Adrenal gland (tissue), 12 donors: ENCODE results near the gene NAMPT. TPM values are rescaled to one million over a fixed set of nuclear protein-coding genes. Genes with fewer than 3 reads are reported as not detected.
"Not testable (repeated sequence)": the region's sequence is repeated elsewhere in the genome, so short reads cannot be mapped to it uniquely, and the experiment has no call there.

Source experiments
- DNase-seq, 7 donors: peaks; one replicate each; pipeline ENCODE4 v3.0.0-alpha.2; 2019 to 2020
- H3K27ac ChIP-seq, 5 donors: fragments of 200-600 bp; sonication (generic) in 4 of 5; 1 replicate in 3 of 5; 2 replicates in 2 of 5; pipeline versions ENCODE4 v1.5.1 to v1.8.0; 2016 to 2020; ENCODE audit warnings: mild to moderate bottlenecking in 1 of 5
- H3K27me3 ChIP-seq: fragments of 200-600 bp; 2 replicates; pipeline ENCODE4 v1.8.0; 2021
- H3K36me3 ChIP-seq, 2 donors: fragments of 200-600 bp; replicated peaks in 1 of 2; 1 replicate in 1 of 2; 2 replicates in 1 of 2; pipeline versions ENCODE4 v1.5.1 to v1.8.0; 2018 to 2022
- H3K4me1 ChIP-seq, 2 donors: fragments of 200-600 bp; replicated peaks in 1 of 2; 1 replicate in 1 of 2; 2 replicates in 1 of 2; pipeline versions ENCODE4 v1.5.1 to v1.8.0; 2018 to 2021
- H3K4me3 ChIP-seq, 4 donors: fragments of 200-600 bp; sonication (generic) in 3 of 4; one replicate each; pipeline ENCODE4 v1.5.1; 2016 to 2018
- H3K9me3 ChIP-seq, 3 donors: fragments of 200-600 bp; sonication (generic) in 1 of 3; replicated peaks in 1 of 3; 1 replicate in 2 of 3; 2 replicates in 1 of 3; pipeline versions ENCODE4 v1.5.1 to v1.8.0; 2016 to 2021
- POLR2A ChIP-seq, 2 donors: fragments of 450-650 bp; IDR thresholded peaks; one replicate each; pipeline ENCODE4 v1.6.1; 2017; ENCODE audit warnings: antibody characterized with exemption in 2 of 2, mild to moderate bottlenecking in 2 of 2, moderate library complexity in 1 of 2
- WGBS, 4 donors: extraction: QIAGEN DNeasy Blood & Tissue Kit in 2 of 4; methylation state at CpG; one replicate each; pipeline versions ENCODE4 v1.1.5 to v1.1.7; 2013 to 2017; 5-methylcytosine and 5-hydroxymethylcytosine counted together
- intact Hi-C, 2 donors: fragments of 100-400 bp; cut with DNase I; formaldehyde crosslinking; loops; one replicate each; pipeline versions ENCODE4 v1.14.1 to v1.15.0; 2022 to 2023
- polyA plus RNA-seq, 3 donors: library from polyadenylated mRNA; stranded (reverse); fragments of 200-250 nt in 2 of 3; fragments of 350-450 nt in 1 of 3; fragmentation: Illumina TruSeq in 1 of 3; extraction: RNeasy Lipid Tissue Mini Kit (QIAGEN cat#74804) in 1 of 3; gene quantifications; one replicate each; pipeline ENCODE4 v1.2.3, GENCODE V29; 2013 to 2014
- total RNA-seq, 9 donors: library from RNA; depleted of rRNA in 4 of 9; stranded (reverse); fragments of >200 nt in 4 of 9; fragments of 120-200 nt in 1 of 9; fragmentation: NEBNext Ultra II Directional in 1 of 9; extraction: Animal tissue kit (Norgen Biotek cat#: 25700) in 1 of 9; gene quantifications; one replicate each; pipeline versions ENCODE4 v1.1.0 to v1.2.4, GENCODE V29; 2013 to 2023
- TF ChIP-seq, protein P1 (sequence below), 6 experiments: fragments of 450-650 bp in 4 of 6; fragments of 200-600 bp in 2 of 6; sonication (generic) in 1 of 6; IDR thresholded peaks; 1 replicate in 5 of 6; 2 replicates in 1 of 6; pipeline versions ENCODE4 v1.5.1 to v1.8.0; 2016 to 2021; ENCODE audit warnings: antibody characterized with exemption in 6 of 6, mild to moderate bottlenecking in 2 of 6, moderate library complexity in 1 of 6
- donor health status: healthy with polysubstance abuse.
- donor health status: Bipolar disorder and iron deficiency.
- donor health status: DM: yes; HTN: yes; CAD: no.
- donor health status: DM: no; HTN: no; CAD: no.
- donor health status: DM: no; HTN: no; CAD: no.
- donor health status: DM: yes; HTN: yes; CAD: no.

The NAMPT gene
- total and polyA plus RNA-seq, 12 donors = 21.7 to 482 (median 137) TPM

DNA sequence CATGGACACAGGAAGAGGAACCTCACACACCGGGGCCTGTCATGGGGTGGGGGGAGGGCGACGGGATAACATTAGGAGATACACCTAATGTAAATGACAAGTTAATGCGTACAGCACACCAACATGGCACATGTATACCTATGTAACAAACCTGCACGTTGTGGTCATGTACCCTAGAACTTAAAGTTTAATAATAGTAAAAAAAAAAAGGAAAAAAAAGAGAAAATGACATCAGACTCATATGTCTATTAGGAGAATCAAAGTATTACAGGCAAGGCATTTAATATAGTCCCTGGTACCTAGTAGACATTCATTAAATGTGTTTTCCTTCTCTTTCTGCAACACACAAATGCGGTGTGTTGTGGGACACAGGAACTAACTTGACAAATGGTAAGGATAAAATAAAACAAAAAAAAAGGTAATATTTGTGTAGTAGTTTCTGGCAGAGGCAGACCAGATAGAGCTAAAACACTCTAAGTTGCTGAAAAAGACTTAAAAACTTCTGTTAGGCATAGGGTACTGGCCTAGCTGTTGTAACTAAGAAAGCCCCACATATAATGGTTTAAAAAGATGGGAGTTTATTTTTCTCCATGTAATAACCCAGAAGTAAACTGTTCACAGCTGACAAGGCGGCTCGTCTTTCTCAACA lies 68.8 kb downstream of the NAMPT start:
- WGBS, 4 donors = 69 to 81% (median 75%) methylated on average over 7 to 8 of the region's 8 CpGs
- no peaks in the 10 kb centered on the region for H3K27me3 ChIP-seq
- no peak for TF ChIP-seq POLR2A (IDR thresholded peaks at IDR 0.05)
- TF ChIP-seq, protein P1, sequence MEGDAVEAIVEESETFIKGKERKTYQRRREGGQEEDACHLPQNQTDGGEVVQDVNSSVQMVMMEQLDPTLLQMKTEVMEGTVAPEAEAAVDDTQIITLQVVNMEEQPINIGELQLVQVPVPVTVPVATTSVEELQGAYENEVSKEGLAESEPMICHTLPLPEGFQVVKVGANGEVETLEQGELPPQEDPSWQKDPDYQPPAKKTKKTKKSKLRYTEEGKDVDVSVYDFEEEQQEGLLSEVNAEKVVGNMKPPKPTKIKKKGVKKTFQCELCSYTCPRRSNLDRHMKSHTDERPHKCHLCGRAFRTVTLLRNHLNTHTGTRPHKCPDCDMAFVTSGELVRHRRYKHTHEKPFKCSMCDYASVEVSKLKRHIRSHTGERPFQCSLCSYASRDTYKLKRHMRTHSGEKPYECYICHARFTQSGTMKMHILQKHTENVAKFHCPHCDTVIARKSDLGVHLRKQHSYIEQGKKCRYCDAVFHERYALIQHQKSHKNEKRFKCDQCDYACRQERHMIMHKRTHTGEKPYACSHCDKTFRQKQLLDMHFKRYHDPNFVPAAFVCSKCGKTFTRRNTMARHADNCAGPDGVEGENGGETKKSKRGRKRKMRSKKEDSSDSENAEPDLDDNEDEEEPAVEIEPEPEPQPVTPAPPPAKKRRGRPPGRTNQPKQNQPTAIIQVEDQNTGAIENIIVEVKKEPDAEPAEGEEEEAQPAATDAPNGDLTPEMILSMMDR (IDR thresholded peaks at IDR 0.05) = no peak
- intact Hi-C loops = no loop called here
- H3K4me1 ChIP-seq = peaks cover 0 to 19% of the 10 kb centered on the region in 2 donors
- no peak for DNase-seq
- H3K4me3 ChIP-seq = no peak overlapping the region
- peak overlapping the region in 3 of 5 donors; percentile 40 to 85 (median 58) for H3K27ac ChIP-seq
- no peaks in the 10 kb centered on the region for H3K9me3 ChIP-seq
- H3K36me3 ChIP-seq = no peaks in the 10 kb centered on the region

DNA sequence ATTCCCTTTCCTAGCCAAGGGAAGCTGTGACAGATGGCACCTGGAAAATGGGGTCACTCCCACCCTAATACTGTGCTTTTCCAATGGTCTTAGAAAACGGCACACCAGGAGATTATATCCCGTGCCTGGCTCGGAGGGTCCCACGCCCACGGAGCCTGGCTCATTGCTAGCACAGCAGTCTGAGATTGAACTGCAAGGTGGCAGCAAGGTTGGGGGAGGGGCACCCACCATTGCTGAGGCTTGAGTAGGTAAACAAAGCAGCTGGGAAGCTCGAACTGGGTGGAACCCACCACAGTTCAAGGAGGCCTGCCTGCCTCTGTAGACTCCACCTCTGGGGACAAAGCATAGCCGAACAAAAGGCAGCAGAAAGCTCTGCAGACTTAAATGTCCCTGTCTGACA lies 75.8 kb downstream of the NAMPT start:
- H3K4me1 ChIP-seq, intact Hi-C loops, DNase-seq, H3K27ac ChIP-seq, H3K9me3 ChIP-seq, H3K27me3 ChIP-seq, H3K36me3 ChIP-seq, H3K4me3 ChIP-seq: not testable (repeated sequence)
- WGBS, 4 donors = 60 to 87% (median 84%) methylated on average over 1 to 7 of the region's 7 CpGs

DNA sequence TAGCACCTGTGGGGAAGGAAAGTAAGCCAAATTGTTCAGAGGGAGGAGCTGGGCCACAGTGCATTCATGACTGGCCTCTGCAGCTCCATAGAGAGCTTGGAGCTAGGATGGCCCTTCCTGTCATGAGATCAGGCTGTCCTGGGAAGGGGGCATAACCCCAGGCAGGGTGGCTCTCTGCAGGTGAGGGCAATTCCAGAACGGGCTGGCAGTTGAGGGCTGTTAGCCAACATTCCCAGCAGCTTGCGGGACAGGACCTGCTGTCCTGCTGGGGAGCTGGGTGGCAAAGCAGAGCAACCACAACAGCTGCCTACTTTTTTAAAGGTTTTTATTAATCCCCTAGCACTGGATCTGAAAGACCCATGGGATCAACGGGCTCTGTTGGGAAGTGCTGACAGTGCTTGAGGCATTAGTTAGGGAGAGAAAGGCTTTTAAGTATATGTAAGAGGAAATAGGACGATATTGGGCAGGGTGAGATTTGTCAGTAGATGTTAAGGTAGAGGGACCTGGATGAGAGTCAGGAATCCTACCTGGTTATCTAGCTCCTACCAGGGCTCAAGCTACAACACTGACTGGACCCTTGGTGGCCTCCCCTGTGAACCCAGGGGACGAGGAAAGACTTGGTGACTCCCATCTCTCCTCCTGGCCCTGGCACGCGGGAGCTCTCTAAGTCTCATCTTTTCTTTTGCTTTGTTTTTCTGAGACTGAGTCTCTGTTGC lies 77.8 kb downstream of the NAMPT start:
- intact Hi-C loops = no loop called here
- no peaks in the 10 kb centered on the region for H3K36me3 ChIP-seq
- TF ChIP-seq, protein P1 (IDR thresholded peaks at IDR 0.05) = no peak
- TF ChIP-seq POLR2A (IDR thresholded peaks at IDR 0.05) = no peak
- no peak overlapping the region for H3K27ac ChIP-seq
- DNase-seq = no peak
- no peaks in the 10 kb centered on the region for H3K27me3 ChIP-seq
- H3K4me3 ChIP-seq = no peak overlapping the region
- no peaks in the 10 kb centered on the region for H3K4me1 ChIP-seq
- H3K9me3 ChIP-seq = no peaks in the 10 kb centered on the region
- WGBS, 4 donors = 80 to 86% (median 85%) methylated on average over 7 of the region's 7 CpGs

DNA sequence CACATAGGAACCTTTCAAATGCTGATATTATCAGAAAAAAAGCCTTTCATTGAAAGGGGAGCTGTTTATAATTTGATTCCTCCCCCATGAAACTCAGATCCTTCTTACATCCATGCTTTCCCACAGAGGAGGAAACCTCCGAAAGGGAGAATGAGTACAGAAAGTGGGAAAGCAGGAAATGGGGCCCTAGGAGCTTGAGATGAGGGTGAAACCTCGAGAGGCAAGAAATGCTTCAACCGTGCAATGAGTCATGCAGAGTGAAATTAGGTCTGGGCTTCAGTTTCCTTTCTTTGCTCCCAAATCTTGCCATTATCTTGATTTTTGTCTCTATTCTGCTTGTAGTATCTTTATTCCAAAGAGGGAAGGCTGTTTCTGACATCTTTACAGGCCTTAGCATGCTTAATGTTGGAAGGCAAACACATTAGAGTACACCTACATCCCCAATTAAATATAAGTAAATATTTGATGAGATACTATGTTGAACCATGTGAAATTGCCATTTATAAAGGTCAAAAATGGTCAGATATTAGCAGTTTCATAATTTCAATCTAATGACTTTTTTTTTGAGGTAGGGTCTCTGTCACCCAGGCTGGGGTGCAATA lies 79.1 kb downstream of the NAMPT start:
- intact Hi-C loops = no loop called here
- TF ChIP-seq POLR2A (IDR thresholded peaks at IDR 0.05) = no peak
- TF ChIP-seq, protein P1 (IDR thresholded peaks at IDR 0.05) = no peak
- Histone ChIP-seq H3K27me3 (no peaks in the 10 kb centered on the region), H3K4me1 (peaks cover 0 to 6% of the 10 kb centered on the region in 2 donors), H3K27ac (no peak overlapping the region), H3K9me3 (no peaks in the 10 kb centered on the region), H3K36me3 (no peaks in the 10 kb centered on the region), H3K4me3 (no peak overlapping the region)
- no peak for DNase-seq
- WGBS, 4 donors = 61 to 83% (median 75%) methylated on average over 3 of the region's 3 CpGs
